AG04449 (cell line): ENCODE data around the gene EPB41L4B.

ENCODE experiments used
- CTCF ChIA-PET: fragments of 350-600 bp; formaldehyde crosslinking; extraction: SDS; loops from one replicate; lab custom pipeline; 2021; ENCODE audit warnings: antibody characterized with exemption; lab: Yijun Ruan, JAX
- POLR2A ChIA-PET: fragments of 400-600, 350-600 bp; formaldehyde crosslinking; extraction: SDS; loops from one replicate; lab custom pipeline; 2020; ENCODE audit warnings: antibody characterized with exemption, inconsistent platforms; lab: Yijun Ruan, JAX
- DNase-seq: peaks from one replicate; pipeline ENCODE4 v3.0.0-alpha.2; 2010; ENCODE audit warnings: low read depth, low spot score
- H3K4me3 ChIP-seq: 2 replicates; pipeline ENCODE4 v1.5.1; 2011; ENCODE audit warnings: low read depth, mild to moderate bottlenecking, control low read depth, low read length
- TF ChIP-seq, protein P1 (sequence below): IDR thresholded peaks from one replicate; pipeline ENCODE4 v1.5.1; 2011; ENCODE audit warnings: mild to moderate bottlenecking, moderate library complexity, low read length, control low read depth, inconsistent platforms; ENCODE audit not compliant: insufficient read depth; ENCODE audit errors: missing control alignments

Gene EPB41L4B

GRCh38 chr9:109193974-109194556 lies 126.8 kb downstream of the EPB41L4B start:
- TF ChIP-seq, protein P1, sequence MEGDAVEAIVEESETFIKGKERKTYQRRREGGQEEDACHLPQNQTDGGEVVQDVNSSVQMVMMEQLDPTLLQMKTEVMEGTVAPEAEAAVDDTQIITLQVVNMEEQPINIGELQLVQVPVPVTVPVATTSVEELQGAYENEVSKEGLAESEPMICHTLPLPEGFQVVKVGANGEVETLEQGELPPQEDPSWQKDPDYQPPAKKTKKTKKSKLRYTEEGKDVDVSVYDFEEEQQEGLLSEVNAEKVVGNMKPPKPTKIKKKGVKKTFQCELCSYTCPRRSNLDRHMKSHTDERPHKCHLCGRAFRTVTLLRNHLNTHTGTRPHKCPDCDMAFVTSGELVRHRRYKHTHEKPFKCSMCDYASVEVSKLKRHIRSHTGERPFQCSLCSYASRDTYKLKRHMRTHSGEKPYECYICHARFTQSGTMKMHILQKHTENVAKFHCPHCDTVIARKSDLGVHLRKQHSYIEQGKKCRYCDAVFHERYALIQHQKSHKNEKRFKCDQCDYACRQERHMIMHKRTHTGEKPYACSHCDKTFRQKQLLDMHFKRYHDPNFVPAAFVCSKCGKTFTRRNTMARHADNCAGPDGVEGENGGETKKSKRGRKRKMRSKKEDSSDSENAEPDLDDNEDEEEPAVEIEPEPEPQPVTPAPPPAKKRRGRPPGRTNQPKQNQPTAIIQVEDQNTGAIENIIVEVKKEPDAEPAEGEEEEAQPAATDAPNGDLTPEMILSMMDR = no peak
- ChIA-PET CTCF (interaction anchor here (0.8 to 3.8 kb wide), 6 partner anchors 11 to 206 kb away, joined by 3 to 35 read pairs (median 4); no protein-coding TSS in a partner anchor), POLR2A (no interaction called here)
- H3K4me3 ChIP-seq = no peak overlapping the region
- DNase-seq = no peak

DNA sequence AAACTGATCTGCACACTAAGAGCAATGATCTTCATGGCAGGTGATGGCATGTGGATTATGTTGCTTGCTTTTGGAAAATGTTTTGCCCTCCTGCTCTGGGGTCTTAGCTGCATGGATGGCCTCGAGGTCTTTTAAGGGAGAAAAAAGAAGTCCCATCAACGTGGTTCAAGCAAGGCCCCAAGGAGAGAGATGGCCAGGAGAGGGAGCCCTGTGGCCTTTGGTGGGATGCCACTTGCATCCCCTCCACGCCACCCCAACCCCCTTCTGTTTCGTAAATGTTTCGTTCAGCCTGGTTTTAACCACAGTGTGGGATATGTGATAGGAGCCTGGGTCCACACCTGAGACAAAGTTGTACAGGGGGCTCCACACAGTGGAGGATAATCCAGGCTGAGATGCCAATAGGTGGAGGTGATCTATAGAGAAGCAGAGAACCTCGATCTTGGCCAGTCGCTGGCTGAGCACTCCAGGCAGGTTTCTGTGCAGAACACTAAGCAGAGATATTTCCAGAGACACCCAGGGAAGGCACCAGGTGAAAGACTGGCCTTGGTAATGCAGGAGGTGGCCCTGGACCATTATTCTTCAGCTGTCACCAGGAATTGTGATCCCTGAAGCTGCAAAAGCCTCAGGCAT lies 128.0 kb downstream of the EPB41L4B start:
- CTCF ChIA-PET = interaction anchor here (0.8 to 3.8 kb wide), 7 partner anchors 10 to 129 kb away, joined by 3 to 35 read pairs (median 4); no protein-coding TSS in a partner anchor

DNA sequence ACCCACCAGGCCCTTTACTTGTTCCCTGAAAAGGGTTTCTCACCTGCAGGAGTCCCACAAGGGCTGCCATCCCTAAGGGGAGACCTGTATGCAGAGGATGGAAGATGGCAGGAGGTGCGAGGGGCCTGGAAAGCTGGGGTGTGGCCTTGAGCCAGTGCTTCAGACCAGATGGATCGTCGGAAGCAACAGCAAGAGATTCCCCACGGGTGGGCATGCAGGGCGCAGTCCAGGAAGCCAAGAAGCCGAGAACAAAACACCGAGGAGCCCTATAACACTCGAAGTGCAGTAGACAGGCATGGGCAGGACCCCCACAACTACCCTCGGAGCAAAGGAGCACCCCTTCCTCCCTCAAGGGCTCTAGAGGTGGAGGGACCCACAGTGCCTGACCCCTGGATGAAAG lies 129.1 kb downstream of the EPB41L4B start:
- POLR2A ChIA-PET = no interaction called here
- TF ChIP-seq, protein P1 = no peak
- DNase-seq = no peak
- CTCF ChIA-PET = interaction anchor here (1.1 to 2.8 kb wide), 3 partner anchors 9 to 130 kb away, joined by 4 to 7 read pairs (median 4); partner anchors contain the start of gene EPB41L4B
- H3K4me3 ChIP-seq = no peak overlapping the region

More for the DNA sequence above, 128.0 kb downstream of the EPB41L4B start:
- POLR2A ChIA-PET = no interaction called here
- TF ChIP-seq, protein P1 = peak; percentile 44
- H3K4me3 ChIP-seq = no peak overlapping the region
- DNase-seq = no peak

- POLR2A ChIA-PET = no interaction called here
- TF ChIP-seq, protein P1 = no peak
- no peak overlapping the region for H3K4me3 ChIP-seq
- CTCF ChIA-PET = interaction anchor here (2.8 kb wide), 1 partner anchor 131 kb away, joined by 7 read pairs; the partner anchor contains the start of gene EPB41L4B
- DNase-seq = no peak
These were observed 130.7 kb downstream of the EPB41L4B start for GRCh38 chr9:109190151-109190550.

GRCh38 chr9:109186857-109187520 lies 133.9 kb downstream of the EPB41L4B start:
- no peak overlapping the region for H3K4me3 ChIP-seq
- ChIA-PET POLR2A (no interaction called here), CTCF (no interaction called here)
- no peak for DNase-seq
- TF ChIP-seq, protein P1 = no peak
